SU-DHL-6 (cell line): Measurements from ENCODE around the gene F12.

Experiments used
- H2AFZ ChIP-seq: fragments of 200-600 bp; sonication (generic); 2 replicates; pipeline ENCODE4 v1.6.1; 2014; ENCODE audit warnings: low read depth, mild to moderate bottlenecking, moderate library complexity, mixed read lengths, antibody characterized with exemption, low read length; ENCODE audit not compliant: severe bottlenecking
- H3F3A ChIP-seq: fragments of 200-600 bp; shearing (Covaris generic); 2 replicates; pipeline ENCODE4 v1.6.0; 2016; ENCODE audit warnings: antibody characterized with exemption, mild to moderate bottlenecking; ENCODE audit not compliant: insufficient read depth
- H3K27ac ChIP-seq: fragments of 200-600 bp; sonication (generic); 2 replicates; pipeline ENCODE4 v1.5.1; 2016; ENCODE audit warnings: low read depth, mild to moderate bottlenecking, low read length, moderate library complexity, mixed read lengths
- H3K27me3 ChIP-seq: fragments of 200-600 bp; sonication (generic), shearing (Covaris generic); 2 replicates; pipeline ENCODE4 v1.6.0; 2014; ENCODE audit warnings: mild to moderate bottlenecking, low read length
- H3K36me3 ChIP-seq: fragments of 200-600 bp; sonication (generic); 2 replicates; pipeline ENCODE4 v1.6.1; 2014; ENCODE audit warnings: mild to moderate bottlenecking, low read length, mixed read lengths
- H3K4me2 ChIP-seq: fragments of 300-600, 200-600 bp; shearing (Covaris generic), sonication (generic); 2 replicates; pipeline ENCODE4 v1.6.0; 2014; ENCODE audit warnings: low read length, low read depth, mild to moderate bottlenecking; ENCODE audit not compliant: poor library complexity, severe bottlenecking
- H3K4me3 ChIP-seq: fragments of 200-600 bp; sonication (generic); 2 replicates; pipeline ENCODE4 v1.5.1; 2014; ENCODE audit warnings: antibody characterized with exemption, low read length, mild to moderate bottlenecking, mixed read lengths; ENCODE audit not compliant: insufficient read depth, poor library complexity, severe bottlenecking
- H3K79me2 ChIP-seq: fragments of 200-600 bp; sonication (generic); 2 replicates; pipeline ENCODE4 v1.6.1; 2014; ENCODE audit warnings: mild to moderate bottlenecking, low read length, moderate library complexity; ENCODE audit not compliant: insufficient read depth
- H3K9ac ChIP-seq: fragments of 200-600 bp; sonication (generic); 2 replicates; pipeline ENCODE4 v1.7.0; 2014; ENCODE audit warnings: mild to moderate bottlenecking, low read length
- H3K9me2 ChIP-seq: fragments of 200-600 bp; sonication (generic); replicated peaks from 2 replicates; pipeline ENCODE4 v1.6.1; 2014; ENCODE audit warnings: low read length; ENCODE audit not compliant: insufficient read depth
- H3K9me3 ChIP-seq: fragments of 200-600 bp; sonication (generic); 2 replicates; pipeline ENCODE4 v1.6.1; 2014; ENCODE audit warnings: low read length, mixed read lengths; ENCODE audit not compliant: insufficient read depth
- H4K20me1 ChIP-seq: fragments of 200-600 bp; sonication (generic); 2 replicates; pipeline ENCODE4 v1.6.1; 2014; ENCODE audit warnings: low read depth, mild to moderate bottlenecking, antibody characterized with exemption, low read length, moderate library complexity, mixed read lengths
- CTCF ChIP-seq: fragments of 200-600 bp; sonication (generic); IDR thresholded peaks from one replicate; pipeline ENCODE4 v1.5.1; 2017; ENCODE audit warnings: antibody characterized with exemption, mild to moderate bottlenecking, low read length, moderate library complexity; ENCODE audit not compliant: insufficient read depth, poor library complexity, severe bottlenecking
- EZH2phosphoT487 ChIP-seq: fragments of 200-600 bp; sonication (generic), shearing (Covaris generic); conservative IDR thresholded peaks from 2 replicates; pipeline ENCODE4 v1.6.1; 2018; ENCODE audit warnings: mild to moderate bottlenecking, antibody characterized with exemption, low read length, moderate library complexity, mixed read lengths

Gene F12

GRCh38 chr5:177438468-177438867 is 29.1 kb upstream of the F12 start:
- Histone ChIP-seq H3K27me3 (no peaks in the 10 kb centered on the region), H4K20me1 (no peaks in the 10 kb centered on the region), H3K9ac (no peak overlapping the region), H3K4me3 (no peak overlapping the region), H3K4me2 (no peak overlapping the region), H3F3A (no peaks in the 10 kb centered on the region; the same call in none of the 2 replicates), H2AFZ (no peak overlapping the region), H3K9me3 (no peaks in the 10 kb centered on the region), H3K79me2 (no peaks in the 10 kb centered on the region), H3K27ac (no peak overlapping the region), H3K9me2 (no peaks in the 10 kb centered on the region), H3K36me3 (no peaks in the 10 kb centered on the region)
- TF ChIP-seq CTCF (no peak), EZH2phosphoT487 (no peak)

- no peak overlapping the region for H3K27ac ChIP-seq
- H3K4me3 ChIP-seq, result no peak overlapping the region
- H3F3A ChIP-seq, result no peaks in the 10 kb centered on the region; the same call in none of the 2 replicates
- TF ChIP-seq EZH2phosphoT487 (no peak), CTCF (no peak)
- H3K36me3 ChIP-seq, result no peaks in the 10 kb centered on the region
- no peak overlapping the region for H3K4me2 ChIP-seq
- no peaks in the 10 kb centered on the region for H3K9me3 ChIP-seq
- no peak overlapping the region for H2AFZ ChIP-seq
- H3K27me3 ChIP-seq, result no peaks in the 10 kb centered on the region
- H3K9me2 ChIP-seq, result no peaks in the 10 kb centered on the region
- H4K20me1 ChIP-seq, result no peaks in the 10 kb centered on the region
- H3K9ac ChIP-seq, result no peak overlapping the region
- no peaks in the 10 kb centered on the region for H3K79me2 ChIP-seq
Measured at GRCh38 chr5:177437623-177438022, 28.3 kb upstream of the F12 start.

- Histone ChIP-seq H2AFZ (no peak overlapping the region), H4K20me1 (no peaks in the 10 kb centered on the region), H3K27me3 (no peaks in the 10 kb centered on the region), H3K79me2 (no peaks in the 10 kb centered on the region), H3K9ac (no peak overlapping the region), H3K27ac (no peak overlapping the region), H3K36me3 (no peaks in the 10 kb centered on the region), H3K4me2 (no peak overlapping the region), H3K4me3 (no peak overlapping the region), H3F3A (peaks cover 15% of the 10 kb centered on the region), H3K9me2 (no peaks in the 10 kb centered on the region), H3K9me3 (no peaks in the 10 kb centered on the region)
- TF ChIP-seq EZH2phosphoT487 (no peak), CTCF (no peak)
Measured at GRCh38 chr5:177435847-177436536, 26.6 kb upstream of the F12 start.
